ENCODE data around the gene SLC34A3.

DNA sequence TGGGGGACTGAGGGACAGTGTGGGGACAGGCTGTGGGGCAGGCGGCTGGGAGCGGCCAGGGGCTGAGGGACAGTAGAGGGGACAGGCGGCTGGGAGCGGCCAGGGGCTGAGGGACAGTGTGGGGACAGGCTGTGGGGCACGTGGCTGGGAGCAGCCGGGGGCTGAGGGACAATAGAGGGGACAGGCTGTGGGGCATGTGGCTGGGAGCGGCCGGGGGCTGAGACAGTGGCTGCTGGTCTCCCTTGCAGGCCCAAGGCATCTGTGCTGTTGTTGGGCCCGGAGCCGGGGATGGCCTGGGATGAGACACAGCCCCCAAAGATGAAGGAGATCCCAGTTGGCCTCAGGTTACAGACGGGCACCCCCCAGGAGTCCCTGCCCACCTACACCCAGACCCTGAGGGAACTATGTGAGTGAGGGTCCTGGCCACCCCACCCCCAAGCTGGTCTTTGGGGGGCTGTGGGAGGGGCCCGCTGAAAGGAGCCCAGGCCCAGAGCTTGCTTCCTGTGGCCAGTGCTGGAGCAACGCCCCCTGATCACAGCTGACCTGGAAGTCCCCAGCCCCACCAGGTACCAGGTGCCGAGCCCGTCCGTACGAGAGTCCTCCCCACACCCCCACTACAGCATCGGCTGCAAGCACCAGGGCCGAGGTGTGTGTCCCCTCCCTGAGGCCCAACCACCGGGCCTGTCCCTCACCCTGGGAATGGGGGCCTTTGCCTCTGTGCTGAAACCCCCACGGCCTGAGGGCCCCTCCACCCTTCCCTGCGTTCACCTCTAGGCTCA, 21.0 kb downstream of the SLC34A3 start:
- no peak for TF ChIP-seq CTCF (IDR thresholded peaks at IDR 0.05; ENCODE audit: extremely low read depth in 1 of 2, insufficient read depth in 1 of 2, low read depth in 1 of 2, low read length in 2 of 2)
- no peak for TF ChIP-seq EZH2 (IDR thresholded peaks at IDR 0.05; ENCODE audit: borderline replicate concordance, low read depth, low read length, severe bottlenecking)
- TF ChIP-seq POLR2A (IDR thresholded peaks at IDR 0.05; ENCODE audit: low read depth, low read length), result no peak
- TF ChIP-seq POLR2AphosphoS5 (IDR thresholded peaks at IDR 0.05; ENCODE audit: insufficient read depth, low read depth, low read length), result no peak
